HEK293 (cell line): ENCODE results near the gene BBS9.

Experiments
- CTCF ChIP-seq: fragments of 450-650 bp; formaldehyde crosslinking; IDR thresholded peaks from 2 replicates; pipeline ENCODE4 v1.5.1; 2016; ENCODE audit warnings: missing biosample characterization, missing genetic modification characterization
- MEIS1 ChIP-seq: sonication (generic); formaldehyde crosslinking; IDR thresholded peaks from 2 replicates; pipeline ENCODE4 v1.8.1; 2022; ENCODE audit warnings: missing genetic modification reagents, mild to moderate bottlenecking, borderline replicate concordance
- TCF7L2 ChIP-seq: IDR thresholded peaks from 2 replicates; pipeline ENCODE4 v1.6.1; 2011; ENCODE audit warnings: low read depth, mild to moderate bottlenecking, inconsistent platforms, low read length, moderate library complexity, borderline replicate concordance
- ZBTB1 ChIP-seq: fragments of 450-650 bp; formaldehyde crosslinking; IDR thresholded peaks from 2 replicates; pipeline ENCODE4 v1.5.1; 2016; ENCODE audit warnings: missing biosample characterization, missing genetic modification characterization
- ZBTB26 ChIP-seq: fragments of 450-650 bp; formaldehyde crosslinking; optimal IDR thresholded peaks from 2 replicates; pipeline ENCODE3; 2016; ENCODE audit warnings: missing biosample characterization, mild to moderate bottlenecking, missing genetic modification characterization
- ZBTB7A ChIP-seq: fragments of 450-650 bp; formaldehyde crosslinking; IDR thresholded peaks from 2 replicates; pipeline ENCODE4 v1.5.1; 2016; ENCODE audit warnings: low read depth, missing biosample characterization, missing genetic modification characterization
- ZNF311 ChIP-seq: fragments of 450-650 bp; formaldehyde crosslinking; IDR thresholded peaks from 2 replicates; pipeline ENCODE4 v1.5.1; 2017; ENCODE audit warnings: missing biosample characterization, missing genetic modification characterization, borderline replicate concordance
- ZNF391 ChIP-seq: fragments of 450-650 bp; formaldehyde crosslinking; IDR thresholded peaks from 2 replicates; pipeline ENCODE4 v1.5.1; 2016; ENCODE audit warnings: low read depth, missing biosample characterization, missing genetic modification characterization, borderline replicate concordance
- ZNF518A ChIP-seq: fragments of 450-650 bp; formaldehyde crosslinking; conservative IDR thresholded peaks from 2 replicates; pipeline ENCODE4 v1.5.1; 2016; ENCODE audit warnings: low read depth, missing biosample characterization, missing genetic modification characterization
- ZNF560 ChIP-seq: fragments of 450-650 bp; formaldehyde crosslinking; IDR thresholded peaks from 2 replicates; pipeline ENCODE4 v1.5.1; 2017; ENCODE audit warnings: missing biosample characterization, missing genetic modification characterization, borderline replicate concordance
- ZNF670 ChIP-seq: fragments of 450-650 bp; formaldehyde crosslinking; IDR thresholded peaks from 2 replicates; pipeline ENCODE4 v1.5.1; 2016; ENCODE audit warnings: missing biosample characterization, missing genetic modification characterization, low read depth

- no peak for TF ChIP-seq ZNF518A (tag by site-specific recombination)
- no peak for TF ChIP-seq ZBTB7A (tag by site-specific recombination)
- TF ChIP-seq MEIS1 (CRISPR knock-in tag), result no peak
- TF ChIP-seq ZBTB26 (tag by site-specific recombination), result no peak
- TF ChIP-seq TCF7L2, result no peak
- no peak for TF ChIP-seq ZNF560 (tag by site-specific recombination)
- TF ChIP-seq CTCF (tag by site-specific recombination), result no peak
- no peak for TF ChIP-seq ZNF391 (tag by site-specific recombination)
- no peak for TF ChIP-seq ZNF670 (tag by site-specific recombination)
- no peak for TF ChIP-seq ZNF311 (tag by site-specific recombination)
- no peak for TF ChIP-seq ZBTB1
These were observed 259.0 kb downstream of the BBS9 start for GRCh38 chr7:33388332-33388731.
